Vagina (tissue), 2 donors: ENCODE results near the gene ASS1.

Experiments used
- CTCF ChIP-seq, 3 experiments: fragments of 450-650 bp in 2 of 3; fragments of 200-600 bp in 1 of 3; sonication (generic) in 1 of 3; IDR thresholded peaks; one replicate each; pipeline ENCODE4 v1.5.1; 2017 to 2019; ENCODE audit warnings: antibody characterized with exemption in 3 of 3, mild to moderate bottlenecking in 2 of 3, moderate library complexity in 2 of 3
- POLR2AphosphoS5 ChIP-seq, 2 donors: sonication (generic); formaldehyde crosslinking; IDR thresholded peaks; one replicate each; pipeline ENCODE4 v1.9.0; 2017; ENCODE audit warnings: antibody characterized with exemption in 2 of 2, mild to moderate bottlenecking in 2 of 2, low read depth in 1 of 2; ENCODE audit not compliant: insufficient read depth in 1 of 2

- no peak for TF ChIP-seq POLR2AphosphoS5 (IDR thresholded peaks at IDR 0.05; ENCODE audit: insufficient read depth in 1 of 2, low read depth in 1 of 2)
- TF ChIP-seq CTCF (IDR thresholded peaks at IDR 0.05), result no peak
These were observed 48.8 kb upstream of the ASS1 start for GRCh38 chr9:130395810-130396435.
